Measurements from ENCODE around the gene LGALS3BP. TPM values are rescaled to one million over a fixed set of nuclear protein-coding genes. Genes with fewer than 3 reads are reported as not detected.

Gene LGALS3BP
- total and polyA plus RNA-seq, 2 of the 13 experiments (the other 11 are each of a cell fraction or from before 2014, with no cell fraction given) = 137 to 332 TPM

GRCh38 chr17:78970834-78971755, 8.6 kb downstream of the LGALS3BP start (continued):
- TF ChIP-seq, protein P1, sequence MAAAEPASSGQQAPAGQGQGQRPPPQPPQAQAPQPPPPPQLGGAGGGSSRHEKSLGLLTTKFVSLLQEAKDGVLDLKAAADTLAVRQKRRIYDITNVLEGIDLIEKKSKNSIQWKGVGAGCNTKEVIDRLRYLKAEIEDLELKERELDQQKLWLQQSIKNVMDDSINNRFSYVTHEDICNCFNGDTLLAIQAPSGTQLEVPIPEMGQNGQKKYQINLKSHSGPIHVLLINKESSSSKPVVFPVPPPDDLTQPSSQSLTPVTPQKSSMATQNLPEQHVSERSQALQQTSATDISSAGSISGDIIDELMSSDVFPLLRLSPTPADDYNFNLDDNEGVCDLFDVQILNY (CRISPR knock-in tag; conservative IDR thresholded peaks at IDR 0.05) = no peak
- TF ChIP-seq SALL1 (CRISPR knock-in tag; IDR thresholded peaks at IDR 0.05) (peak; percentile 63), ZNF619 (CRISPR knock-in tag; IDR thresholded peaks at IDR 0.05) (0 out of 2 replicates have a peak, but pooled peaks have one; percentile 76), ZNF790 (CRISPR knock-in tag; IDR thresholded peaks at IDR 0.05; ENCODE audit: borderline replicate concordance) (no peak), MIER3 (CRISPR knock-in tag; IDR thresholded peaks at IDR 0.05; ENCODE audit: borderline replicate concordance) (peak; percentile 30; the same call in 1 of the 2 replicates), DBP (CRISPR knock-in tag; IDR thresholded peaks at IDR 0.05; ENCODE audit: not compliant biosample characterization) (no peak), HNRNPLL (IDR thresholded peaks at IDR 0.05; ENCODE audit: low read depth, low read length, poor library complexity, severe bottlenecking) (peak; percentile 8), ISL2 (CRISPR knock-in tag; IDR thresholded peaks at IDR 0.05) (no peak), ZNF839 (CRISPR knock-in tag; IDR thresholded peaks at IDR 0.05; ENCODE audit: borderline replicate concordance) (no peak), MBNL3 (CRISPR knock-in tag; conservative IDR thresholded peaks at IDR 0.05) (no peak), ZNF607 (CRISPR knock-in tag; IDR thresholded peaks at IDR 0.05; ENCODE audit: borderline replicate concordance) (0 out of 2 replicates have a peak, but pooled peaks have one; percentile 33), ZNF124 (CRISPR knock-in tag; IDR thresholded peaks at IDR 0.05) (peak; percentile 52; the same call in 1 of the 2 replicates), POLR2G (IDR thresholded peaks at IDR 0.05; ENCODE audit: low read depth, low read length) (no peak), ZBTB21 (CRISPR knock-in tag; IDR thresholded peaks at IDR 0.05) (peak; percentile 44; the same call in 1 of the 2 replicates)
- TF ChIP-seq, protein P2, sequence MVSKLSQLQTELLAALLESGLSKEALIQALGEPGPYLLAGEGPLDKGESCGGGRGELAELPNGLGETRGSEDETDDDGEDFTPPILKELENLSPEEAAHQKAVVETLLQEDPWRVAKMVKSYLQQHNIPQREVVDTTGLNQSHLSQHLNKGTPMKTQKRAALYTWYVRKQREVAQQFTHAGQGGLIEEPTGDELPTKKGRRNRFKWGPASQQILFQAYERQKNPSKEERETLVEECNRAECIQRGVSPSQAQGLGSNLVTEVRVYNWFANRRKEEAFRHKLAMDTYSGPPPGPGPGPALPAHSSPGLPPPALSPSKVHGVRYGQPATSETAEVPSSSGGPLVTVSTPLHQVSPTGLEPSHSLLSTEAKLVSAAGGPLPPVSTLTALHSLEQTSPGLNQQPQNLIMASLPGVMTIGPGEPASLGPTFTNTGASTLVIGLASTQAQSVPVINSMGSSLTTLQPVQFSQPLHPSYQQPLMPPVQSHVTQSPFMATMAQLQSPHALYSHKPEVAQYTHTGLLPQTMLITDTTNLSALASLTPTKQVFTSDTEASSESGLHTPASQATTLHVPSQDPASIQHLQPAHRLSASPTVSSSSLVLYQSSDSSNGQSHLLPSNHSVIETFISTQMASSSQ (IDR thresholded peaks at IDR 0.05; ENCODE audit: low read depth) = no peak
- TF ChIP-seq, protein P2 (CRISPR knock-in tag; IDR thresholded peaks at IDR 0.05; ENCODE audit: borderline replicate concordance) = no peak
- TF ChIP-seq, protein P3, sequence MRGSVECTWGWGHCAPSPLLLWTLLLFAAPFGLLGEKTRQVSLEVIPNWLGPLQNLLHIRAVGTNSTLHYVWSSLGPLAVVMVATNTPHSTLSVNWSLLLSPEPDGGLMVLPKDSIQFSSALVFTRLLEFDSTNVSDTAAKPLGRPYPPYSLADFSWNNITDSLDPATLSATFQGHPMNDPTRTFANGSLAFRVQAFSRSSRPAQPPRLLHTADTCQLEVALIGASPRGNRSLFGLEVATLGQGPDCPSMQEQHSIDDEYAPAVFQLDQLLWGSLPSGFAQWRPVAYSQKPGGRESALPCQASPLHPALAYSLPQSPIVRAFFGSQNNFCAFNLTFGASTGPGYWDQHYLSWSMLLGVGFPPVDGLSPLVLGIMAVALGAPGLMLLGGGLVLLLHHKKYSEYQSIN (CRISPR knock-in tag; IDR thresholded peaks at IDR 0.05; ENCODE audit: borderline replicate concordance) = no peak
- TF ChIP-seq, protein P4, sequence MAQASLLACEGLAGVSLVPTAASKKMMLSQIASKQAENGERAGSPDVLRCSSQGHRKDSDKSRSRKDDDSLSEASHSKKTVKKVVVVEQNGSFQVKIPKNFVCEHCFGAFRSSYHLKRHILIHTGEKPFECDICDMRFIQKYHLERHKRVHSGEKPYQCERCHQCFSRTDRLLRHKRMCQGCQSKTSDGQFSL (CRISPR knock-in tag; IDR thresholded peaks at IDR 0.05) = no peak
- TF ChIP-seq, protein P5, sequence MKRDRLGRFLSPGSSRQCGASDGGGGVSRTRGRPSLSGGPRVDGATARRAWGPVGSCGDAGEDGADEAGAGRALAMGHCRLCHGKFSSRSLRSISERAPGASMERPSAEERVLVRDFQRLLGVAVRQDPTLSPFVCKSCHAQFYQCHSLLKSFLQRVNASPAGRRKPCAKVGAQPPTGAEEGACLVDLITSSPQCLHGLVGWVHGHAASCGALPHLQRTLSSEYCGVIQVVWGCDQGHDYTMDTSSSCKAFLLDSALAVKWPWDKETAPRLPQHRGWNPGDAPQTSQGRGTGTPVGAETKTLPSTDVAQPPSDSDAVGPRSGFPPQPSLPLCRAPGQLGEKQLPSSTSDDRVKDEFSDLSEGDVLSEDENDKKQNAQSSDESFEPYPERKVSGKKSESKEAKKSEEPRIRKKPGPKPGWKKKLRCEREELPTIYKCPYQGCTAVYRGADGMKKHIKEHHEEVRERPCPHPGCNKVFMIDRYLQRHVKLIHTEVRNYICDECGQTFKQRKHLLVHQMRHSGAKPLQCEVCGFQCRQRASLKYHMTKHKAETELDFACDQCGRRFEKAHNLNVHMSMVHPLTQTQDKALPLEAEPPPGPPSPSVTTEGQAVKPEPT (CRISPR knock-in tag; IDR thresholded peaks at IDR 0.05; ENCODE audit: low read depth) = 0 out of 2 replicates have a peak, but pooled peaks have one; percentile 38

All from HepG2 (cell line).